Loucy (cell line): ENCODE results near the gene USO1.

Experiments used
- H2AFZ ChIP-seq: fragments of 200-600 bp; sonication (generic); 2 replicates; pipeline ENCODE4 v1.6.0; 2016; ENCODE audit warnings: antibody characterized with exemption, mild to moderate bottlenecking, low read length, moderate library complexity
- H3F3A ChIP-seq: fragments of 200-600 bp; 2 replicates; pipeline ENCODE4 v1.6.0; 2016; ENCODE audit warnings: antibody characterized with exemption, low read depth, mild to moderate bottlenecking
- H3K27me3 ChIP-seq: fragments of 200-600 bp; sonication (generic); 2 replicates; pipeline ENCODE4 v1.6.1; 2014; ENCODE audit warnings: low read length, mild to moderate bottlenecking; ENCODE audit not compliant: insufficient read depth, poor library complexity, severe bottlenecking
- H3K36me3 ChIP-seq: fragments of 200-600 bp; sonication (generic); 2 replicates; pipeline ENCODE4 v1.6.1; 2016; ENCODE audit warnings: low read length; ENCODE audit not compliant: insufficient read depth
- H3K4me1 ChIP-seq: fragments of 200-600 bp; sonication (generic); 2 replicates; pipeline ENCODE4 v1.5.1; 2014; ENCODE audit warnings: low read length, mild to moderate bottlenecking; ENCODE audit not compliant: insufficient read depth, poor library complexity, severe bottlenecking
- H3K4me2 ChIP-seq: fragments of 200-600 bp; sonication (generic); 2 replicates; pipeline ENCODE4 v1.6.0; 2014; ENCODE audit warnings: antibody characterized with exemption, low read length, low read depth, mild to moderate bottlenecking; ENCODE audit not compliant: poor library complexity, severe bottlenecking
- H3K4me3 ChIP-seq: fragments of 200-600 bp; sonication (generic); 2 replicates; pipeline ENCODE4 v1.5.1; 2014; ENCODE audit warnings: low read length, mild to moderate bottlenecking, mixed read lengths; ENCODE audit not compliant: poor library complexity, severe bottlenecking
- H3K79me2 ChIP-seq: fragments of 200-600 bp; sonication (generic); 2 replicates; pipeline ENCODE4 v1.6.1; 2014; ENCODE audit warnings: low read length; ENCODE audit not compliant: insufficient read depth
- H3K9ac ChIP-seq: fragments of 200-600 bp; sonication (generic); 2 replicates; pipeline ENCODE4 v1.6.0; 2014; ENCODE audit warnings: mild to moderate bottlenecking, low read depth, low read length, moderate library complexity; ENCODE audit not compliant: poor library complexity, severe bottlenecking
- H3K9me2 ChIP-seq: fragments of 200-600 bp; sonication (generic); replicated peaks from 2 replicates; pipeline ENCODE4 v1.6.1; 2016; ENCODE audit warnings: low read depth, low read length, mixed read lengths
- H3K9me3 ChIP-seq: fragments of 200-600 bp; sonication (generic); 2 replicates; pipeline ENCODE4 v1.6.1; 2014; ENCODE audit warnings: mild to moderate bottlenecking, antibody characterized with exemption, low read length, low read depth; ENCODE audit not compliant: insufficient read depth
- H4K20me1 ChIP-seq: fragments of 200-600 bp; sonication (generic); 2 replicates; pipeline ENCODE4 v1.6.0; 2014; ENCODE audit warnings: antibody characterized with exemption, low read length, mild to moderate bottlenecking; ENCODE audit not compliant: insufficient read depth, poor library complexity, severe bottlenecking
- EZH2phosphoT487 ChIP-seq: fragments of 200-600 bp; IDR thresholded peaks from 2 replicates; pipeline ENCODE4 v1.6.1; 2018; ENCODE audit warnings: antibody characterized with exemption, mild to moderate bottlenecking, moderate library complexity, borderline replicate concordance
- TF ChIP-seq, protein P1 (sequence below): fragments of 200-600 bp; sonication (generic); conservative IDR thresholded peaks from 2 replicates; pipeline ENCODE4 v1.5.1; 2014; ENCODE audit warnings: mild to moderate bottlenecking, antibody characterized with exemption, low read length

The USO1 gene

DNA sequence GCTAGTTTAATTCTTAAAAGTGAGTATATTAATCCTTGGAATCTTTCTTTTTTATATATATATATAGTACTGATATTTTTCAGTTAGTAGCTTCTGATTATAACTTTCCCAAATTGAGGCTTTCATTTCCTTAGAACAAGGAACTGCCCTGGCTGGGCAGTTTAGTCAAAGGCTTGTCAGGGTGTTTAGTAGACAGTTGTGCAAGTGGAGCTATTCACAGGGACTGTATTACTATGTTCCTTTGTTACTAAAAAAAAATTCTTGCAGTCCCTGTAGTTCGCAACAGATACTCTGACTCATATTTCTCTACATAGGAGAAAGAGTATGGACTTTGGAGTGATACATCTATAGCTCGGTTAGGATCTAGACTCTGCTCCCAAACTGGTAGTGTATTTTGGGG lies 20.8 kb downstream of the USO1 start:
- no peaks in the 10 kb centered on the region for H3K9me3 ChIP-seq
- H3K9me2 ChIP-seq, result no peaks in the 10 kb centered on the region
- H3K4me3 ChIP-seq, result peak overlapping the region; percentile 57
- no peaks in the 10 kb centered on the region for H3K36me3 ChIP-seq
- H3K79me2 ChIP-seq, result peaks cover 26% of the 10 kb centered on the region; the same call in 1 of the 2 replicates
- H2AFZ ChIP-seq, result no peak overlapping the region
- TF ChIP-seq EZH2phosphoT487, result no peak
- TF ChIP-seq, protein P1, sequence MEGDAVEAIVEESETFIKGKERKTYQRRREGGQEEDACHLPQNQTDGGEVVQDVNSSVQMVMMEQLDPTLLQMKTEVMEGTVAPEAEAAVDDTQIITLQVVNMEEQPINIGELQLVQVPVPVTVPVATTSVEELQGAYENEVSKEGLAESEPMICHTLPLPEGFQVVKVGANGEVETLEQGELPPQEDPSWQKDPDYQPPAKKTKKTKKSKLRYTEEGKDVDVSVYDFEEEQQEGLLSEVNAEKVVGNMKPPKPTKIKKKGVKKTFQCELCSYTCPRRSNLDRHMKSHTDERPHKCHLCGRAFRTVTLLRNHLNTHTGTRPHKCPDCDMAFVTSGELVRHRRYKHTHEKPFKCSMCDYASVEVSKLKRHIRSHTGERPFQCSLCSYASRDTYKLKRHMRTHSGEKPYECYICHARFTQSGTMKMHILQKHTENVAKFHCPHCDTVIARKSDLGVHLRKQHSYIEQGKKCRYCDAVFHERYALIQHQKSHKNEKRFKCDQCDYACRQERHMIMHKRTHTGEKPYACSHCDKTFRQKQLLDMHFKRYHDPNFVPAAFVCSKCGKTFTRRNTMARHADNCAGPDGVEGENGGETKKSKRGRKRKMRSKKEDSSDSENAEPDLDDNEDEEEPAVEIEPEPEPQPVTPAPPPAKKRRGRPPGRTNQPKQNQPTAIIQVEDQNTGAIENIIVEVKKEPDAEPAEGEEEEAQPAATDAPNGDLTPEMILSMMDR, result no peak
- H3K9ac ChIP-seq, result peak overlapping the region; percentile 69
- peaks cover 20% of the 10 kb centered on the region for H3F3A ChIP-seq
- H3K27me3 ChIP-seq, result no peaks in the 10 kb centered on the region
- peaks cover 36% of the 10 kb centered on the region for H3K4me1 ChIP-seq
- peak overlapping the region; percentile 64 for H3K4me2 ChIP-seq
- no peaks in the 10 kb centered on the region for H4K20me1 ChIP-seq

DNA sequence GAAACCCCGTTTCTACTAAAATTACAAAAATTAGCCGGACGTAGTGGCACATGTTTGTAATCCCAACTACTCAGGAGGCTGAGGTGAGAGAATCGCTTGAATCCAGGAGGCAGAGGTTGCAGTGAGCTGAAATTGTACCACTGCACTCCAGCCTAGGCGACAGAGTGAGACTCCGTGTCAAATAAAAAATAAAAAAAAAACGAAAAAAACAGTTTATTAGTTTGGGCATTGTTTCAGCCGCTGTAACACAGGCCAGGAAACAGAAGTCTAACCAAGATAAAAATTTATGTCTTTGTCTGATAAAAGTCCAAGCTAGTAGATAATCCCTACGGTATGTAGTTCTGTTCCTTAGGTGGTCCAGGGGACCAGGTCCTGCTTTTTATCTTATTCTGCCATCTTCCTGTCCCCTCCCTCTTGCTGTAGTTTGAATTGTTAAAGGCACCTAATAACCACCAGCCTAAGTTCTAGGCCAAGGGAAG lies 21.4 kb downstream of the USO1 start:
- H3K4me1 ChIP-seq, result peaks cover 36% of the 10 kb centered on the region
- peak overlapping the region; percentile 64 for H3K4me2 ChIP-seq
- TF ChIP-seq, protein P1, result no peak
- no peak for TF ChIP-seq EZH2phosphoT487
- 0 out of 2 replicates have a peak overlapping the region, but pooled peaks have one; percentile 10 for H2AFZ ChIP-seq
- no peaks in the 10 kb centered on the region for H4K20me1 ChIP-seq
- no peaks in the 10 kb centered on the region for H3K27me3 ChIP-seq
- no peaks in the 10 kb centered on the region for H3K9me2 ChIP-seq
- H3F3A ChIP-seq, result peaks cover 20% of the 10 kb centered on the region
- H3K36me3 ChIP-seq, result no peaks in the 10 kb centered on the region
- peak overlapping the region; percentile 57 for H3K4me3 ChIP-seq
- H3K9me3 ChIP-seq, result no peaks in the 10 kb centered on the region
- peaks cover 26% of the 10 kb centered on the region; the same call in 1 of the 2 replicates for H3K79me2 ChIP-seq
- peak overlapping the region; percentile 69 for H3K9ac ChIP-seq

DNA sequence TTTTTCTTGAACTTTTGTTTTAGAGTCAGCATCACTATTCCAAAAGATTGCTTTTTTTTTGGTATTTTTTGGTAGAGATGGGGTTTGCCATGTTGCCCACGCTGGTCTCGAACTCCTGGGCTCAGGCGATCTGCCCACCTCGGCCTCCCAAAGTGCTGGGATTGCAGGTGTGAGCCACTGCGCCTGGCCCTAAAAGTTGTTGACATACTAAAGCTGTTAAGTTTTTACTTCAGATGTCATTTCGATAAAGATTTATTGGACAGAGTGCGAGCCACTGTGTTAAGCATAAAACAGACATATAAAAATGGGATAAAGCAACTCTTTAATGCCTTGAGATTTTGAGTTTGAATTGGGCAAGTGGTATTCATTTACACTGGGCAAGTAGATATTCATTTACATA lies 28.3 kb downstream of the USO1 start:
- H3F3A ChIP-seq, result no peaks in the 10 kb centered on the region
- peaks cover 7% of the 10 kb centered on the region; the same call in 1 of the 2 replicates for H3K79me2 ChIP-seq
- no peaks in the 10 kb centered on the region for H3K9me3 ChIP-seq
- no peaks in the 10 kb centered on the region for H4K20me1 ChIP-seq
- no peak overlapping the region for H3K9ac ChIP-seq
- H3K27me3 ChIP-seq, result no peaks in the 10 kb centered on the region
- H3K4me3 ChIP-seq, result no peak overlapping the region
- TF ChIP-seq, protein P1, result no peak
- no peak for TF ChIP-seq EZH2phosphoT487
- H3K9me2 ChIP-seq, result no peaks in the 10 kb centered on the region
- peaks cover 30% of the 10 kb centered on the region for H3K36me3 ChIP-seq
- no peak overlapping the region for H3K4me2 ChIP-seq
- peaks cover 3% of the 10 kb centered on the region for H3K4me1 ChIP-seq
- H2AFZ ChIP-seq, result no peak overlapping the region
